PC-9 (cell line): ENCODE data around the gene TSR3. TPM values are rescaled to one million over a fixed set of nuclear protein-coding genes. Genes with fewer than 3 reads are reported as not detected.

ENCODE experiments used
- BruUV-seq: library from RNA; stranded (reverse); fragments of 400-500 nt; replicated peaks from 2 replicates; lab custom pipeline; 2021; lab: Mats Ljungman, UMichigan
- CTCF ChIA-PET: fragments of 300-600 bp; sonication (Branson Sonifier 250); formaldehyde crosslinking; loops from one replicate; lab custom pipeline; 2022; ENCODE audit warnings: antibody characterized with exemption; lab: Charles Lee
- POLR2A ChIA-PET: fragments of 300-600 bp; sonication (Branson Sonifier 250); formaldehyde crosslinking; loops from one replicate; lab custom pipeline; 2022; ENCODE audit warnings: antibody characterized with exemption; ENCODE audit not compliant: unreplicated experiment; lab: Charles Lee
- DNase-seq, 2 experiments: peaks; one replicate each; pipeline versions ENCODE4 v3.0.0 to v3.0.0-alpha.2; 2015 to 2022; ENCODE audit warnings: mixed read lengths in 1 of 2
- H2AFZ ChIP-seq: fragments of 200-600 bp; sonication (generic); 2 replicates; pipeline ENCODE4 v1.8.1; 2017; ENCODE audit warnings: antibody characterized with exemption
- H3F3A ChIP-seq: fragments of 200-600 bp; sonication (generic); 2 replicates; pipeline ENCODE4 v1.8.1; 2017; ENCODE audit warnings: antibody characterized with exemption, mild to moderate bottlenecking, low read depth; ENCODE audit not compliant: insufficient read depth
- H3K27ac ChIP-seq: fragments of 200-600 bp; sonication (generic); 2 replicates; pipeline ENCODE4 v1.6.1; 2016; ENCODE audit warnings: mixed run types
- H3K27me3 ChIP-seq: fragments of 200-600 bp; sonication (generic); 2 replicates; pipeline ENCODE4 v1.6.1; 2016; ENCODE audit warnings: low read depth, mixed run types; ENCODE audit not compliant: insufficient read depth
- H3K36me3 ChIP-seq: fragments of 200-600 bp; sonication (generic); 2 replicates; pipeline ENCODE4 v1.6.1; 2016; ENCODE audit warnings: low read depth, mixed run types
- H3K4me1 ChIP-seq: fragments of 200-600 bp; sonication (generic); replicated peaks from 2 replicates; pipeline ENCODE4 v1.6.1; 2016; ENCODE audit warnings: mixed run types; ENCODE audit not compliant: insufficient read depth
- H3K4me2 ChIP-seq: fragments of 200-600 bp; sonication (generic); 2 replicates; pipeline ENCODE4 v1.6.1; 2017; ENCODE audit warnings: mixed run types
- H3K4me3 ChIP-seq: fragments of 200-600 bp; sonication (generic); 2 replicates; pipeline ENCODE4 v1.6.1; 2016; ENCODE audit warnings: mixed run types
- H3K79me2 ChIP-seq: fragments of 200-600 bp; sonication (generic); 2 replicates; pipeline ENCODE4 v1.6.1; 2017; ENCODE audit warnings: low read depth, mixed run types
- H3K9me2 ChIP-seq: fragments of 200-600 bp; sonication (generic); 2 replicates; pipeline ENCODE4 v1.8.1; 2017; ENCODE audit warnings: mild to moderate bottlenecking; ENCODE audit not compliant: insufficient read depth
- H3K9me3 ChIP-seq: fragments of 200-600 bp; sonication (generic); 2 replicates; pipeline ENCODE4 v1.8.1; 2016; ENCODE audit warnings: low read depth; ENCODE audit not compliant: insufficient read depth
- H4K20me1 ChIP-seq: fragments of 200-600 bp; sonication (generic); 2 replicates; pipeline ENCODE4 v1.8.1; 2017; ENCODE audit not compliant: insufficient read depth
- CTCF ChIP-seq: fragments of 200-600 bp; sonication (generic); conservative IDR thresholded peaks from 2 replicates; pipeline ENCODE4 v1.6.1; 2017; ENCODE audit warnings: mixed run types, antibody characterized with exemption, mild to moderate bottlenecking, moderate library complexity
- EZH2 ChIP-seq: fragments of 200-600 bp; sonication (generic); IDR thresholded peaks from 2 replicates; pipeline ENCODE4 v1.8.0; 2017; ENCODE audit warnings: antibody characterized with exemption, low read depth
- intact Hi-C: fragments of 100-400 bp; cut with micrococcal nuclease; formaldehyde crosslinking; loops from one replicate; pipeline ENCODE4 v1.10.0; 2022; ENCODE audit not compliant: unreplicated experiment
- total RNA-seq: library from RNA; stranded (reverse); gene quantifications from 2 replicates; pipeline ENCODE4 v1.2.3, GENCODE V29; 2021

Gene TSR3
- total RNA-seq, 1 experiment from 2014 or later = 69.5 TPM

- H3K4me1 ChIP-seq = no peaks in the 10 kb centered on the region
- no peak overlapping the region for H3K4me3 ChIP-seq
- TF ChIP-seq CTCF (no peak), EZH2 (no peak)
- POLR2A ChIA-PET = no interaction called here
- no peaks in the 10 kb centered on the region for H3K9me2 ChIP-seq
- H3K4me2 ChIP-seq = no peak overlapping the region
- peaks cover 7% of the 10 kb centered on the region; the same call in 1 of the 2 replicates for H3K36me3 ChIP-seq
- H3K27ac ChIP-seq = no peak overlapping the region
- H3F3A ChIP-seq = 0 out of 2 replicates have a peak, but pooled peaks cover 7% of the 10 kb centered on the region
- no peaks in the 10 kb centered on the region for H3K79me2 ChIP-seq
- H2AFZ ChIP-seq = no peak overlapping the region
- peaks cover 14% of the 10 kb centered on the region for H4K20me1 ChIP-seq
- H3K27me3 ChIP-seq = no peaks in the 10 kb centered on the region
- BruUV-seq = no TSS peak
- CTCF ChIA-PET = no interaction called here
- no peak for DNase-seq
- intact Hi-C loops = no loop called here
- H3K9me3 ChIP-seq = no peaks in the 10 kb centered on the region
These were observed 28.1 kb downstream of the TSR3 start for GRCh38 chr16:1323296-1324239.

- H2AFZ ChIP-seq = no peak overlapping the region
- BruUV-seq = no TSS peak
- no peak overlapping the region for H3K4me2 ChIP-seq
- H3K27ac ChIP-seq = no peak overlapping the region
- TF ChIP-seq CTCF (no peak), EZH2 (no peak)
- H3K36me3 ChIP-seq = peaks cover 13% of the 10 kb centered on the region
- no peaks in the 10 kb centered on the region for H3K9me2 ChIP-seq
- POLR2A ChIA-PET = no interaction called here
- DNase-seq = no peak
- CTCF ChIA-PET = no interaction called here
- no peaks in the 10 kb centered on the region for H3K27me3 ChIP-seq
- H3F3A ChIP-seq = 0 out of 2 replicates have a peak, but pooled peaks cover 7% of the 10 kb centered on the region
- no peaks in the 10 kb centered on the region for H3K4me1 ChIP-seq
- H3K4me3 ChIP-seq = no peak overlapping the region
- H4K20me1 ChIP-seq = peaks cover 19% of the 10 kb centered on the region
- H3K9me3 ChIP-seq = no peaks in the 10 kb centered on the region
- intact Hi-C loops = no loop called here
- 0 out of 2 replicates have a peak, but pooled peaks cover 4% of the 10 kb centered on the region for H3K79me2 ChIP-seq
These were observed 29.3 kb downstream of the TSR3 start for GRCh38 chr16:1322407-1322806.

GRCh38 chr16:1320658-1321240 lies 30.9 kb downstream of the TSR3 start:
- DNase-seq = no peak

More at GRCh38 chr16:1320658-1321240, 30.9 kb downstream of the TSR3 start:
- Histone ChIP-seq H3K9me2 (no peaks in the 10 kb centered on the region), H3K27me3 (no peaks in the 10 kb centered on the region), H3K36me3 (peaks cover 26% of the 10 kb centered on the region), H3K79me2 (peaks cover 13% of the 10 kb centered on the region), H3F3A (0 out of 2 replicates have a peak, but pooled peaks cover 4% of the 10 kb centered on the region), H4K20me1 (peaks cover 35% of the 10 kb centered on the region), H2AFZ (no peak overlapping the region), H3K9me3 (no peaks in the 10 kb centered on the region), H3K27ac (no peak overlapping the region), H3K4me1 (no peaks in the 10 kb centered on the region), H3K4me2 (no peak overlapping the region), H3K4me3 (no peak overlapping the region)
- TF ChIP-seq CTCF (no peak), EZH2 (no peak)
- intact Hi-C loops = no loop called here
- ChIA-PET CTCF (interaction anchor here (0.6 kb wide), 1 partner anchor 171 kb away, joined by 5 read pairs; no protein-coding TSS in a partner anchor), POLR2A (no interaction called here)
- no TSS peak for BruUV-seq
